ENCODE results near the gene VSIR. TPM values are rescaled to one million over a fixed set of nuclear protein-coding genes. Genes with fewer than 3 reads are reported as not detected.

The VSIR gene
- total RNA-seq, 4 donors from 2014 or later = 34.1 to 51.7 (median 44.8) TPM

DNA sequence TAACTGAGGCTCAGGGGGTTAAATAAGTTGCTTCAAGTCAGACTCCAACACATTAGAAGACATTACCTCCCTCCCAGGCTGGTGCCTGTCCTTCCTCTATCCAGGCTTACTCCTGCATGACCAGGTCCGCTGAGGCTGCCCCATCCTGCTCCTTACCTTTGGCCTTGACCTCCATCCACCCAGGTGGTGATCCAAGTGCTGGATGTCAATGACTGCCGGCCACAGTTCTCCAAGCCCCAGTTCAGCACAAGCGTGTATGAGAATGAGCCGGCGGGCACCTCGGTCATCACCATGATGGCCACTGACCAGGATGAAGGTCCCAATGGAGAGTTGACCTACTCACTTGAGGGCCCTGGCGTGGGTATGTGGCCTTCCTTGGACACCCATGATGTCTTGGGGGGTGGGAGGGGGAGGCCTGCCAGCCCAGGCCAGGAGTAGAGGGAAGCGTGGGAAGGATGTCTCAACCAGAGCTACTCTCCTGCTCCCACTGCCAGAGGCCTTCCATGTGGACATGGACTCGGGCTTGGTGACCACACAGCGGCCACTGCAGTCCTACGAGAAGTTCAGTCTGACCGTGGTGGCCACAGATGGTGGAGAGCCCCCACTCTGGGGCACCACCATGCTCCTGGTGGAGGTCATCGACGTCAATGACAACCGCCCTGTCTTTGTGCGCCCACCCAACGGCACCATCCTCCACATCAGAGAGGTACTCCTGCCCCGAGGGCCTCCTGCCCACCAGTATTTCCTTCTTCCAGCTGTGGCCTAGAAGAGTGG lies 29.6 kb upstream of the VSIR start:
- DNase-seq = no peak

DNA sequence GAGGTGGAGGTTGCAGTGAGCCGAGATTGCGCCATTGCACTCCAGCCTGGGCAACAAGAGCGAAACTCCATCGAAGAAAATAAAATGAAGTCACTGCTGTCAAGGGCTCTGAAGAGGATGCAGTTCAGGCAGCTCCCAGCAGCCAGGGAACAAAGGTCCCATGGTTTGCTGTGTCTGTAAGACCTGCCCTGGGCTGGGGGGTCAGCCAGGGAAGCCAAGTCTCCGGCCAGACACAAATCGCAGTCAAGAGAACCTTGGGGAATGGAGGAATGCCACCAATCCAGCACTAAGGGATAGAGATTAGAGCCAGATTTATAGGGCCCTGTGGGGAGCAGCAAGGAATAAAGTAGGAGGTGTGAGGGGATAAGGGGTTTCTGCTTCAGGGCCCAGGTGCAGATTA lies 28.9 kb upstream of the VSIR start:
- no peaks in the 10 kb centered on the region for H3K9me3 ChIP-seq
- TF ChIP-seq, protein P1, sequence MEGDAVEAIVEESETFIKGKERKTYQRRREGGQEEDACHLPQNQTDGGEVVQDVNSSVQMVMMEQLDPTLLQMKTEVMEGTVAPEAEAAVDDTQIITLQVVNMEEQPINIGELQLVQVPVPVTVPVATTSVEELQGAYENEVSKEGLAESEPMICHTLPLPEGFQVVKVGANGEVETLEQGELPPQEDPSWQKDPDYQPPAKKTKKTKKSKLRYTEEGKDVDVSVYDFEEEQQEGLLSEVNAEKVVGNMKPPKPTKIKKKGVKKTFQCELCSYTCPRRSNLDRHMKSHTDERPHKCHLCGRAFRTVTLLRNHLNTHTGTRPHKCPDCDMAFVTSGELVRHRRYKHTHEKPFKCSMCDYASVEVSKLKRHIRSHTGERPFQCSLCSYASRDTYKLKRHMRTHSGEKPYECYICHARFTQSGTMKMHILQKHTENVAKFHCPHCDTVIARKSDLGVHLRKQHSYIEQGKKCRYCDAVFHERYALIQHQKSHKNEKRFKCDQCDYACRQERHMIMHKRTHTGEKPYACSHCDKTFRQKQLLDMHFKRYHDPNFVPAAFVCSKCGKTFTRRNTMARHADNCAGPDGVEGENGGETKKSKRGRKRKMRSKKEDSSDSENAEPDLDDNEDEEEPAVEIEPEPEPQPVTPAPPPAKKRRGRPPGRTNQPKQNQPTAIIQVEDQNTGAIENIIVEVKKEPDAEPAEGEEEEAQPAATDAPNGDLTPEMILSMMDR (IDR thresholded peaks at IDR 0.05) = no peak
- TF ChIP-seq POLR2A (IDR thresholded peaks at IDR 0.05) = no peak
- no peak overlapping the region for H3K4me3 ChIP-seq
- 89 to 92% methylated on average over 4 to 6 of the region's 6 CpGs for whole genome bisulfite sequencing, 2 donors
- intact Hi-C loops (cut with DNase I) = no loop called here
- peaks cover 0 to 10% (median 0%) of the 10 kb centered on the region in 3 donors for H3K4me1 ChIP-seq
- no peaks in the 10 kb centered on the region for H3K36me3 ChIP-seq
- no peak overlapping the region for H3K27ac ChIP-seq
- no peaks in the 10 kb centered on the region for H3K27me3 ChIP-seq
- DNase-seq = no peak

More for the DNA sequence above, 29.6 kb upstream of the VSIR start:
- Histone ChIP-seq H3K9me3 (no peaks in the 10 kb centered on the region), H3K36me3 (no peaks in the 10 kb centered on the region), H3K27ac (no peak overlapping the region), H3K27me3 (no peaks in the 10 kb centered on the region), H3K4me1 (peaks cover 0 to 10% (median 0%) of the 10 kb centered on the region in 3 donors), H3K4me3 (no peak overlapping the region)
- WGBS, 2 donors = 77 to 93% methylated on average over 5 to 6 of the region's 18 CpGs
- TF ChIP-seq, protein P1 (IDR thresholded peaks at IDR 0.05) = no peak
- no peak for TF ChIP-seq POLR2A (IDR thresholded peaks at IDR 0.05)
- intact Hi-C loops (cut with DNase I) = no loop called here

DNA sequence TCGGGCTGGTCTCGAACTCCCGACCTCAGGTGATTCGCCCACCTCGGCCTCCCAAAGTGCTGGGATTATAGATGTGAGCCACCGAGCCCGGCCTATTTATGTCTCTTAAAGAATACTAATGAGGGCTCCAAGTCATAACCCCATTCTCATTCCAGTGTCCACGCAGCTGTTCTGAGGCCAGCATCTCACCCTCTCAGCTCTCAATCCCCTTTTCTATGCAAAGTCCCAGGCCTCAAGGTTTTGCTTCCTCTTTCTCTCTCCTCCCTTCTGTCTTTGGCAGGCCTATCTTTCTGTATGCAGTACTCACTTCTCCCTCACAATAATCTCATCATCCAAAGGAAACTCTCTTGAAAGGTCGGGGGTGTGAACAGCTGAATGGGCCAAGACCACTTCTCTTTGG lies 28.0 kb upstream of the VSIR start:
- H3K4me1 ChIP-seq = peaks cover 0 to 10% (median 0%) of the 10 kb centered on the region in 3 donors
- no peak for DNase-seq
- intact Hi-C loops (cut with DNase I) = no loop called here
- H3K9me3 ChIP-seq = no peaks in the 10 kb centered on the region
- WGBS, 2 donors = 75 to 93% methylated on average over 8 to 9 of the region's 9 CpGs
- H3K27me3 ChIP-seq = no peaks in the 10 kb centered on the region
- no peaks in the 10 kb centered on the region for H3K36me3 ChIP-seq
- TF ChIP-seq, protein P1 (IDR thresholded peaks at IDR 0.05) = no peak
- no peak for TF ChIP-seq POLR2A (IDR thresholded peaks at IDR 0.05)
- no peak overlapping the region for H3K4me3 ChIP-seq
- no peak overlapping the region for H3K27ac ChIP-seq

DNA sequence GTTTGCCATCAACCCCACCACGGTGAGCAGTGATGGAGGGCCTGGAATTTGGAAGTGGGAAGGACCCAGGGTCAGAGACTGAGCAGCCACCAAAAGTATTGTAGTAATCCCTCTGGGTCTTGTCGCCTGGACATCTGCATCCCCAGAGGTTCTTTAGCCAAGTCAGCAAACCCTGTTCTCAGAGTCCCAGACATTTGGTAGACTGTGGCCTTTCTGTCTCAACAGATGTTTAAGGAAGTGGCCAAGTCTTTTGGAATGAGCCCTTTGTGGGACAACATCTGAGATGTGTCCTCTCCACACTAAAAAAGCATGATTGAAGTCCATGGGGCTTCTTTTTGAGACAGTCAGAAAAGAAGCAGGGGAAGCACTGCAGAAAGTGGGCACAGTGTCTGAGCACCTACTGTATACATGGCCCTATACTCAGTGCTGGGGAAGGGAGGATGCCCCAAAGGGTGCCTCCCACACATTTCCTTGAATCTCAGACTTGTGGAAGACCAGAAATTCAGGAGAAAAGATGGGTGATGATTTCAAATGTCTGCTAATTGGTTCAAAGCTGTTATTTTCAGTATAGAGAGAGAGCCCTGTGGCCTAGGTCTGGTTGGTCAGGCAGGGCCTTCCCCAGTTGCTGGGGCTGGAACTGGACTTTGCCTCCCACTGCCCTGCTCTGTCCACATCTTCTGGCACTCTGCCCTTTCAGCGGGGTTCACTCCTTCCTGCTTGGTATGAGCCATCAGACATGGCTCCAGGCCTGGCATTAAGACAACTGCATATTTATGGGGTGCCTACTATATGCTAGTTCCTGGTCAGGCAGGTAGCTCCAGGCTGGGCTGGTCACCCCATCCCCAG lies 26.5 kb upstream of the VSIR start:
- intact Hi-C loops (cut with DNase I) = no loop called here
- TF ChIP-seq, protein P1 (IDR thresholded peaks at IDR 0.05) = no peak
- TF ChIP-seq POLR2A (IDR thresholded peaks at IDR 0.05) = no peak
- H3K36me3 ChIP-seq = no peaks in the 10 kb centered on the region
- H3K27ac ChIP-seq = no peak overlapping the region
- H3K4me3 ChIP-seq = no peak overlapping the region
- 56% methylated on average over 3 of the region's 3 CpGs; no CpG with 5 or more reads in 1 of the 2 donors for WGBS, 2 donors
- H3K27me3 ChIP-seq = peaks cover 0 to 5% (median 0%) of the 10 kb centered on the region in 4 donors
- DNase-seq = no peak
- no peaks in the 10 kb centered on the region for H3K4me1 ChIP-seq
- no peaks in the 10 kb centered on the region for H3K9me3 ChIP-seq

DNA sequence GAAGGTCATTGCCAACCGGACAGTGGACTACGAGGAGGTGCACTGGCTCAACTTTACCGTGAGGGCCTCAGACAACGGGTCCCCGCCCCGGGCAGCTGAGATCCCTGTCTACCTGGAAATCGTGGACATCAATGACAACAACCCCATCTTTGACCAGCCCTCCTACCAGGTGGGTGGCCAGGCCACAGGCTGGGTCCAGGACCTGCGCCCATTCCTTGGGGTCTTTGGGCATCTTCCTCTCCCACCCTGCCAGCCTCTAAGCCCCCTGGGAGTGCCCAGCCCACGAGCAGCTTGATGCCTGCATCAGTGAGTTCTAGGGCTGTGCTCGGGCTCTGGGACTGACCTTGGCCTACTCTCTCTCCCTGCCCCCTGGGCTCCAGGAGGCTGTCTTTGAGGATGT lies 25.8 kb upstream of the VSIR start:
- no peaks in the 10 kb centered on the region for H3K4me1 ChIP-seq
- H3K36me3 ChIP-seq = no peaks in the 10 kb centered on the region
- 68 to 100% methylated on average over 3 to 7 of the region's 10 CpGs for WGBS, 2 donors
- intact Hi-C loops (cut with DNase I) = no loop called here
- H3K27me3 ChIP-seq = peaks cover 0 to 5% (median 0%) of the 10 kb centered on the region in 4 donors
- no peak for DNase-seq
- no peaks in the 10 kb centered on the region for H3K9me3 ChIP-seq
- H3K27ac ChIP-seq = no peak overlapping the region
- no peak for TF ChIP-seq POLR2A (IDR thresholded peaks at IDR 0.05)
- TF ChIP-seq, protein P1 (IDR thresholded peaks at IDR 0.05) = no peak
- no peak overlapping the region for H3K4me3 ChIP-seq
